Trophoblast cell (in vitro differentiated cells and primary cell): ENCODE data around the gene STX16.

Source experiments
- DNase-seq, 2 donors: peaks; one replicate each; pipeline ENCODE4 v3.0.0-alpha.2; 2016
- H2AFZ ChIP-seq: 2 replicates; pipeline ENCODE4 v1.6.1; 2013; ENCODE audit warnings: low read length, moderate library complexity, mild to moderate bottlenecking; ENCODE audit not compliant: insufficient read depth, poor library complexity
- H2AK5ac ChIP-seq: 2 replicates; pipeline ENCODE4 v1.6.1; 2013; ENCODE audit warnings: mild to moderate bottlenecking, low read length
- H2BK120ac ChIP-seq: 2 replicates; pipeline ENCODE4 v1.6.1; 2013; ENCODE audit warnings: low read length, mild to moderate bottlenecking, moderate library complexity; ENCODE audit not compliant: insufficient read depth, poor library complexity
- H2BK12ac ChIP-seq: 2 replicates; pipeline ENCODE4 v1.6.1; 2013; ENCODE audit warnings: mild to moderate bottlenecking, low read length, moderate library complexity
- H2BK5ac ChIP-seq: 2 replicates; pipeline ENCODE4 v1.6.1; 2013; ENCODE audit warnings: low read length, low read depth, moderate library complexity, mild to moderate bottlenecking; ENCODE audit not compliant: poor library complexity
- H3K14ac ChIP-seq: 2 replicates; pipeline ENCODE4 v1.6.1; 2013; ENCODE audit warnings: mild to moderate bottlenecking, low read length
- H3K18ac ChIP-seq: 2 replicates; pipeline ENCODE4 v1.6.1; 2013; ENCODE audit warnings: mild to moderate bottlenecking, low read length
- H3K23ac ChIP-seq: 2 replicates; pipeline ENCODE4 v1.6.1; 2013; ENCODE audit warnings: low read length
- H3K27ac ChIP-seq: 2 replicates; pipeline ENCODE4 v1.5.1; 2013; ENCODE audit warnings: low read depth, mild to moderate bottlenecking, inconsistent platforms, low read length, moderate library complexity
- H3K27me3 ChIP-seq: 2 replicates; pipeline ENCODE4 v1.6.1; 2013; ENCODE audit warnings: inconsistent platforms, mild to moderate bottlenecking, low read length, moderate library complexity; ENCODE audit not compliant: insufficient read depth
- H3K36me3 ChIP-seq, 2 experiments: 1 replicate in 1 of 2; 2 replicates in 1 of 2; pipeline ENCODE4 v1.6.1; 2013; ENCODE audit warnings: low read length in 2 of 2, mild to moderate bottlenecking in 2 of 2, moderate library complexity in 1 of 2; ENCODE audit not compliant: insufficient read depth in 2 of 2, control insufficient read depth in 1 of 2
- H3K4ac ChIP-seq: 2 replicates; pipeline ENCODE4 v1.6.1; 2013; ENCODE audit warnings: low read depth, mild to moderate bottlenecking, low read length, moderate library complexity
- H3K4me1 ChIP-seq, 2 experiments: 1 replicate in 1 of 2; 2 replicates in 1 of 2; pipeline ENCODE4 v1.6.1; 2013; ENCODE audit warnings: low read length in 2 of 2, mild to moderate bottlenecking in 2 of 2, moderate library complexity in 1 of 2; ENCODE audit not compliant: insufficient read depth in 2 of 2, control insufficient read depth in 1 of 2
- H3K4me2 ChIP-seq: 2 replicates; pipeline ENCODE4 v1.6.1; 2013; ENCODE audit warnings: inconsistent platforms, mild to moderate bottlenecking, low read length, moderate library complexity
- H3K4me3 ChIP-seq: 2 replicates; pipeline ENCODE4 v1.5.1; 2013; ENCODE audit warnings: mild to moderate bottlenecking, low read depth, low read length, inconsistent platforms
- H3K79me1 ChIP-seq: one replicate; pipeline ENCODE4 v1.6.1; 2013; ENCODE audit warnings: low read length
- H3K79me2 ChIP-seq: 2 replicates; pipeline ENCODE4 v1.6.1; 2013; ENCODE audit warnings: low read length, mild to moderate bottlenecking; ENCODE audit not compliant: control insufficient read depth, insufficient read depth, poor library complexity
- H3K9ac ChIP-seq: 2 replicates; pipeline ENCODE4 v1.6.1; 2013; ENCODE audit warnings: mild to moderate bottlenecking, low read length
- H3K9me3 ChIP-seq: 2 replicates; pipeline ENCODE4 v1.6.1; 2013; ENCODE audit warnings: low read depth, mild to moderate bottlenecking, control low read depth, inconsistent platforms, low read length; ENCODE audit not compliant: insufficient read depth
- H4K12ac ChIP-seq: 2 replicates; pipeline ENCODE4 v1.6.1; 2013; ENCODE audit warnings: low read depth, mild to moderate bottlenecking, low read length, moderate library complexity
- H4K8ac ChIP-seq: 2 replicates; pipeline ENCODE4 v1.6.1; 2013; ENCODE audit warnings: low read depth, mild to moderate bottlenecking, low read length, moderate library complexity
- H4K91ac ChIP-seq: one replicate; pipeline ENCODE4 v1.6.1; 2013; ENCODE audit warnings: low read depth, mild to moderate bottlenecking, low read length, moderate library complexity
- WGBS: extraction: QIAGEN DNeasy Blood & Tissue Kit; methylation state at CpG from one replicate; pipeline ENCODE4 v1.1.7; 2013; ENCODE audit warnings: missing lambda C conversion rate; ENCODE audit not compliant: insufficient read length, insufficient coverage; ENCODE audit errors: extremely low coverage; 5-methylcytosine and 5-hydroxymethylcytosine counted together

Gene STX16

GRCh38 chr20:58652606-58653294 lies 1.7 kb downstream of the STX16 start:
- Histone ChIP-seq H3K18ac (no peak overlapping the region), H4K12ac (peak overlapping the region; percentile 36), H3K27ac (peak overlapping the region; percentile 40), H4K8ac (peak overlapping the region; percentile 42), H3K9me3 (no peaks in the 10 kb centered on the region), H2AK5ac (no peak overlapping the region), H2BK5ac (no peak overlapping the region), H2BK12ac (no peak overlapping the region), H3K4ac (peak overlapping the region; percentile 91), H3K79me2 (peaks cover 20% of the 10 kb centered on the region), H3K23ac (no peak overlapping the region), H3K79me1 (peaks cover 25% of the 10 kb centered on the region), H2BK120ac (no peak overlapping the region), H3K9ac (peak overlapping the region; percentile 71), H4K91ac (no peak overlapping the region), H2AFZ (peak overlapping the region; percentile 45), H3K4me2 (peak overlapping the region; percentile 84), H3K27me3 (no peaks in the 10 kb centered on the region), H3K14ac (no peak overlapping the region), H3K4me1 (peaks cover 2 to 3% of the 10 kb centered on the region in 2 experiments), H3K4me3 (peak overlapping the region; percentile 89), H3K36me3 (peaks cover 0 to 1% of the 10 kb centered on the region in 2 experiments)
- WGBS = no CpG with 5 or more reads among the region's 12 CpGs
- DNase-seq = no peak

GRCh38 chr20:58654337-58654736 lies 3.3 kb downstream of the STX16 start:
- Histone ChIP-seq H2BK12ac (no peak overlapping the region), H3K4me3 (no peak overlapping the region), H3K4ac (no peak overlapping the region), H2BK120ac (no peak overlapping the region), H3K9ac (no peak overlapping the region), H2AK5ac (no peak overlapping the region), H2AFZ (no peak overlapping the region), H3K4me2 (no peak overlapping the region), H3K27ac (no peak overlapping the region), H3K18ac (no peak overlapping the region), H3K79me1 (peaks cover 24% of the 10 kb centered on the region), H3K14ac (no peak overlapping the region), H3K23ac (no peak overlapping the region), H3K36me3 (peaks cover 0 to 1% of the 10 kb centered on the region in 2 experiments), H3K27me3 (no peaks in the 10 kb centered on the region), H4K91ac (no peak overlapping the region), H4K12ac (no peak overlapping the region), H3K9me3 (no peaks in the 10 kb centered on the region), H3K4me1 (peaks cover 2% of the 10 kb centered on the region in 2 experiments), H3K79me2 (peaks cover 20% of the 10 kb centered on the region), H2BK5ac (no peak overlapping the region), H4K8ac (no peak overlapping the region)
- WGBS = no CpG with 5 or more reads among the region's 4 CpGs
- DNase-seq = no peak

GRCh38 chr20:58655328-58656107 lies 4.4 kb downstream of the STX16 start:
- Histone ChIP-seq H3K4me3 (no peak overlapping the region), H2AK5ac (no peak overlapping the region), H3K23ac (no peak overlapping the region), H3K9ac (no peak overlapping the region), H2BK120ac (no peak overlapping the region), H3K4me1 (no peaks in the 10 kb centered on the region), H3K14ac (no peak overlapping the region), H3K79me2 (peaks cover 14% of the 10 kb centered on the region), H3K36me3 (peaks cover 0 to 3% of the 10 kb centered on the region in 2 experiments), H4K8ac (no peak overlapping the region), H3K4ac (peak overlapping the region; percentile 80), H2AFZ (no peak overlapping the region), H3K9me3 (no peaks in the 10 kb centered on the region), H3K27ac (no peak overlapping the region), H4K12ac (no peak overlapping the region), H3K18ac (no peak overlapping the region), H3K79me1 (peaks cover 14% of the 10 kb centered on the region), H2BK5ac (no peak overlapping the region), H3K4me2 (no peak overlapping the region), H4K91ac (no peak overlapping the region), H3K27me3 (no peaks in the 10 kb centered on the region), H2BK12ac (no peak overlapping the region)
- no peak for DNase-seq
- WGBS = no CpG with 5 or more reads among the region's 6 CpGs

GRCh38 chr20:58656831-58657230 lies 5.7 kb downstream of the STX16 start:
- peak overlapping the region; percentile 83 for H3K4ac ChIP-seq
- H3K23ac ChIP-seq = no peak overlapping the region
- H3K9me3 ChIP-seq = no peaks in the 10 kb centered on the region
- H3K18ac ChIP-seq = no peak overlapping the region
- H3K36me3 ChIP-seq = peaks cover 5 to 10% of the 10 kb centered on the region in 2 experiments
- peaks cover 5% of the 10 kb centered on the region for H3K79me2 ChIP-seq
- peak overlapping the region; percentile 65 for H3K9ac ChIP-seq
- H3K27me3 ChIP-seq = no peaks in the 10 kb centered on the region
- no peak overlapping the region for H2BK120ac ChIP-seq
- no peak overlapping the region for H2BK5ac ChIP-seq
- peaks cover 3% of the 10 kb centered on the region for H3K79me1 ChIP-seq
- H3K4me3 ChIP-seq = no peak overlapping the region
- H4K8ac ChIP-seq = no peak overlapping the region
- DNase-seq = no peak
- no peak overlapping the region for H4K12ac ChIP-seq
- no CpG with 5 or more reads among the region's 2 CpGs for WGBS
- no peak overlapping the region for H3K14ac ChIP-seq
- no peak overlapping the region for H3K4me2 ChIP-seq
- no peak overlapping the region for H3K27ac ChIP-seq
- H2AFZ ChIP-seq = no peak overlapping the region
- no peak overlapping the region for H4K91ac ChIP-seq
- no peak overlapping the region for H2AK5ac ChIP-seq
- no peaks in the 10 kb centered on the region for H3K4me1 ChIP-seq
- no peak overlapping the region for H2BK12ac ChIP-seq
